LNCAP (cell line): ENCODE measurements around the gene FSD1.

Experiments
- CTCF ChIP-seq: fragments of 450-650 bp; IDR thresholded peaks from 2 replicates; pipeline ENCODE4 v1.5.1; 2017; ENCODE audit warnings: mild to moderate bottlenecking

The FSD1 gene

GRCh38 chr19:4368128-4368820 is 63.9 kb downstream of the FSD1 start:
- TF ChIP-seq CTCF = no peak

GRCh38 chr19:4369109-4369887 is 64.9 kb downstream of the FSD1 start:
- no peak for TF ChIP-seq CTCF

GRCh38 chr19:4369888-4370260 is 65.5 kb downstream of the FSD1 start:
- peak; percentile 43; the same call in 1 of the 2 replicates for TF ChIP-seq CTCF

GRCh38 chr19:4370418-4371041 is 66.1 kb downstream of the FSD1 start:
- no peak for TF ChIP-seq CTCF

- TF ChIP-seq CTCF = no peak
Observed at GRCh38 chr19:4371247-4372164, 67.1 kb downstream of the FSD1 start.

GRCh38 chr19:4372165-4373012 is 68.0 kb downstream of the FSD1 start:
- TF ChIP-seq CTCF = no peak
